Brain microvascular endothelial cell (primary cell): ENCODE results near the gene BOLA1.
"Not testable (repeated sequence)": the region's sequence is repeated elsewhere in the genome, so short reads cannot be mapped to it uniquely, and the experiment has no call there.

Experiments used
- DNase-seq: peaks from one replicate; pipeline ENCODE4 v3.0.0-alpha.2; 2020
- H3K27ac ChIP-seq: fragments of 250-450 bp; sonication (Bioruptor Pico); 2 replicates; pipeline ENCODE4 v1.5.1; 2020; ENCODE audit warnings: mild to moderate bottlenecking, moderate library complexity
- H3K27me3 ChIP-seq: fragments of 250-450 bp; sonication (Bioruptor Pico); replicated peaks from 2 replicates; pipeline ENCODE4 v1.5.1; 2020; ENCODE audit warnings: mild to moderate bottlenecking
- H3K36me3 ChIP-seq: fragments of 250-450 bp; sonication (Bioruptor Pico); replicated peaks from 2 replicates; pipeline ENCODE4 v1.5.1; 2020; ENCODE audit warnings: mild to moderate bottlenecking
- H3K4me3 ChIP-seq: 2 replicates; pipeline ENCODE4 v1.5.1; 2011; ENCODE audit warnings: low read depth, mild to moderate bottlenecking, control low read depth, low read length, moderate library complexity
- CTCF ChIP-seq: IDR thresholded peaks from 2 replicates; pipeline ENCODE4 v1.5.1; 2011; ENCODE audit warnings: low read depth, mild to moderate bottlenecking, moderate library complexity, low read length, control low read depth, inconsistent platforms; ENCODE audit errors: missing control alignments
- in situ Hi-C: cut with HindIII; loops from 2 replicates; pipeline ENCODE4 v1.10.0; 2017; ENCODE audit warnings: low sequenced_read_pairs, low pct_ligation_motif_present

BOLA1 gene

GRCh38 chr1:149885339-149886120 lies 13.8 kb upstream of the BOLA1 start:
- in situ Hi-C loops: no loop called here
- peak overlapping the region; percentile 96 for H3K27ac ChIP-seq
- peak overlapping the region; percentile 68 for H3K4me3 ChIP-seq

GRCh38 chr1:149886121-149886395 lies 13.3 kb upstream of the BOLA1 start:
- DNase-seq, H3K27me3 ChIP-seq, H3K36me3 ChIP-seq, in situ Hi-C loops: not testable (repeated sequence)
- Histone ChIP-seq H3K27ac (peak overlapping the region; percentile 96), H3K4me3 (peak overlapping the region; percentile 68)

More at GRCh38 chr1:149885339-149886120, 13.8 kb upstream of the BOLA1 start:
- Histone ChIP-seq H3K27me3 (no peaks in the 10 kb centered on the region), H3K36me3 (no peaks in the 10 kb centered on the region)
- TF ChIP-seq CTCF: peak; percentile 14
- peak; percentile 89 for DNase-seq

DNA sequence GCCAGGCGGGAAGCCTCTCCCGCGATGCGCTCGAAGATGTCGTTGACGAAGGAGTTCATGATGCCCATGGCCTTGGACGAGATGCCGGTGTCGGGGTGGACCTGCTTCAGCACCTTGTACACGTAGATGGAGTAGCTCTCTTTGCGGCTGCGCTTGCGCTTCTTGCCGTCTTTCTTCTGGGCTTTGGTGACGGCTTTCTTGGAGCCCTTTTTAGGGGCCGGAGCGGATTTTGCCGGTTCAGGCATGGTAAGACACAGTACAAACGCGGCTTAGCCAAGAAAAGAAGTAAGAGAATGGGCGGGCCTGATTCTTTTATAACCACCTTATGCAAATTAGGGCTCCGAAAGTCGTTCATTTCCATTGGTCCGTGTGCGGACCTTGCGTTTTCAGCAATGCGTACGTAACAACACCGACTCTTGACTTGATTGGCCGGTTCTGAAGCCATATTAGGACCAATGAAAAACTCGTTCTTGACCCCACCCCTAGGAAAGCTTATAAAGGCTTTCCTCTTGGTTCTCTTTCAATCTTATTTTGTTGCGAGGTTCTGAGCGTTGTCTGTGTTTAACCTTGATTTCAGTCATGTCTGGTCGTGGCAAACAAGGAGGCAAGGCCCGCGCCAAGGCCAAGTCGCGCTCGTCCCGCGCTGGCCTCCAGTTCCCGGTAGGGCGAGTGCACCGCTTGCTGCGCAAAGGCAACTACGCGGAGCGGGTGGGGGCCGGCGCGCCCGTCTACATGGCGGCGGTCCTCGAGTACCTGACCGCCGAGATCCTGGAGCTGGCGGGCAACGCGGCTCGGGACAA lies 12.8 kb upstream of the BOLA1 start:
- H3K27ac ChIP-seq: peak overlapping the region; percentile 96
- DNase-seq: peak; percentile 99
- in situ Hi-C loops: no loop called here
- peak overlapping the region; percentile 68 for H3K4me3 ChIP-seq
- no peaks in the 10 kb centered on the region for H3K36me3 ChIP-seq
- H3K27me3 ChIP-seq: no peaks in the 10 kb centered on the region
- no peak for TF ChIP-seq CTCF

DNA sequence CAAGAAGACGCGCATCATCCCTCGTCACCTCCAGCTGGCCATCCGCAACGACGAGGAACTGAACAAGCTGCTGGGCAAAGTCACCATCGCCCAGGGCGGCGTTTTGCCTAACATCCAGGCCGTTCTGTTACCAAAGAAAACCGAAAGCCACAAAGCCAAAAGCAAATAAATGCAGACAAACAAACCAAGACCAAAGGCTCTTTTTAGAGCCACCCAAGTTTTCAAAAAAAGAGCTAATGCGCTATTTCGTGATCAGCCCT lies 12.2 kb upstream of the BOLA1 start:
- H3K36me3 ChIP-seq, in situ Hi-C loops, H3K27me3 ChIP-seq, DNase-seq: not testable (repeated sequence)
- Histone ChIP-seq H3K4me3 (peak overlapping the region; percentile 68), H3K27ac (peak overlapping the region; percentile 96)

DNA sequence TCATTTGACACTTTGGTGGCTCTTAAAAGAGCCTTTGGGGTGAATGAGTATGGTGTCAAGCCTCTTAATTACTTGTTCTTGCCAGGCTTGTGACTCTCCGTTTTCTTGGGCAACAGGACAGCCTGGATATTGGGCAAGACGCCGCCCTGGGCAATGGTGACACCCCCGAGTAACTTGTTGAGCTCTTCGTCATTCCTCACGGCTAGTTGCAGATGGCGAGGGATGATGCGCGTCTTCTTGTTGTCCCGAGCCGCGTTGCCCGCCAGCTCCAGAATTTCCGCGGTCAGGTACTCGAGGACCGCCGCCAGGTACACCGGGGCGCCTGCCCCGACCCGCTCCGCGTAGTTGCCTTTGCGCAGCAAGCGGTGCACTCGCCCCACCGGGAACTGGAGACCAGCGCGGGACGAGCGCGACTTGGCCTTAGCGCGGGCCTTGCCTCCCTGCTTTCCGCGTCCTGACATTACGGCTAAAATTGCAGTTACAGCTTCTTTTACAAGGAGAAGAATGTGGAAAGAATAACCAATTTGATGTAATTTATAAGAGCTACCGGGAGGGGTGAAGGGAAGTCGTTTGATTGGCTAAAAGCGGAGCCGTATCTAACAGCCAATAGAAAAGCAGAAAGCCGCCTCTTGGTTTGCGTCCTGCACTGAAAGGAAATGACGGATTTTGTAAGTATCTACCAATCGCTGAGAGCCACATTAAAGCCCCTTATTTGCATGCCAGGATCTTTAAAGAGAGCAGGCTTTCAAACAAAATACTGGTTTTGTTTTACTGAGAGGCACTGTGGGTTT lies 11.7 kb upstream of the BOLA1 start:
- peak overlapping the region; percentile 68 for H3K4me3 ChIP-seq
- no peak for TF ChIP-seq CTCF
- in situ Hi-C loops: no loop called here
- H3K27me3 ChIP-seq: no peaks in the 10 kb centered on the region
- H3K27ac ChIP-seq: peak overlapping the region; percentile 96
- H3K36me3 ChIP-seq: no peaks in the 10 kb centered on the region
- peak; percentile 97 for DNase-seq

DNA sequence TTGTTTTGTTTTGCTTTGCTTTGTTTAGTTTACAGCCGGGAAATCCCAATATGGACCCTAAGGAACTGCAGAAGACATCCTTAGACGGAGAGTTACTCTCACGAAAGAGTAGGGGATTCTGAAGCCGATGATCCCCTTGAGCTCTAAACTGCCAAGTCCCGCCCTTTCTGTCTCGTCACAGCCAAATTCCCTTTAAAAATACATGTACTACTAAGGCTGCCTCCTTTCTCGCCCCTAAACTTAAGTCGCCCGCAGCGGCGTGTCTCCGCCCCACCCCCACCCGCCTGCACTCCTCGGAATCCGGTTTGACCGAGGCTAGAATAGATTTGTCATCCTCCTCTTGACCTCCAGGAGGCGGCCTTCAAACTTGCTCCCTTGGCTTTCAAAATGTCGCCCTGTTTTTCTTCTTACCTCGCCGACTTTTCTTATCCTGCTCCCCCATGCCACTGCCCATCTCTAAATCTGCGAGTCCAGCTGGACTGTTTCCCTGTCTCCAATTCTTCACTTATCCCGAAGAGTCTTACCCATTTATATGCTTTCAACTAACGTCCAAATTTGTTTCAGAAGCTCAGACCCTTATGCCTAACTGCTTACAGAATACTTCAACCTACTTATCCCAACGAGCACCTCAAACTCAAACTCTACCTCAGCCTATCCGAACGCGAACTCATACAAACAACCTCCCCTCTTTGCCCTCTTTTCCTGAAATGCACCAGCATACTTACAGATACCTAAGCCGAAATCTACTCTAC lies 10.9 kb upstream of the BOLA1 start:
- peak overlapping the region; percentile 53 for H3K4me3 ChIP-seq
- no peaks in the 10 kb centered on the region for H3K36me3 ChIP-seq
- DNase-seq: peak; percentile 84
- H3K27ac ChIP-seq: peak overlapping the region; percentile 96
- in situ Hi-C loops: no loop called here
- H3K27me3 ChIP-seq: no peaks in the 10 kb centered on the region
- peak; percentile 81 for TF ChIP-seq CTCF
